ENCODE results near the gene SLCO3A1. TPM values are rescaled to one million over a fixed set of nuclear protein-coding genes. Genes with fewer than 3 reads are reported as not detected.

Gene SLCO3A1
- total RNA-seq (1 to 10 TPM; 1.6 to 2.4 TPM), polyA plus RNA-seq (1 to 10 TPM; 2.4 to 3.6 TPM)

DNA sequence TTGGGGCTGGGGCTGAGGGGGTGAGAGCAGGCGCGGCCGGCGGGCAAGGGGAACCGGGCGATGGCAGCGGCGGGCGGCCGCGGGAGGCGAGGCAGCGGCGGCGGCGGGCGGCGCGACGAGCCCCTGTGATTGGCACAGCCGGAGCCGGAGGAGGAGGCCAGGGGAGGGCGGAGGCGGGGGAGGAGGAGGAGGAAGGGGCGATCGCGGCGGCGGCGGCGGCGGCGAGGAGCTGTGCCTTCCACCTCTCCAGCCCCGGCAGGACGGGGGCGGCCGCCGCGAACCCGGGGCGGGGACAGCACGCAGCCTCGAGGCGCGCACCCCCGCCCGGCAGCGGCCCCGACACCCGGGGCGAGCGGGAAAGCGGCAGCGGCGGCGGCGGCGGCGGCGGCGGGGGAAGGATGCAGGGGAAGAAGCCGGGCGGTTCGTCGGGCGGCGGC is at the start of gene SLCO3A1:
TSS of gene SLCO3A1 (plus strand) at position 198 of the 437 bp plus-strand sequence.
- Histone ChIP-seq H3K9me3 (ENCODE audit: control insufficient read depth in 4 of 4, low read length in 3 of 4) (no peaks in the 10 kb centered on the region), H3K36me3 (ENCODE audit: control insufficient read depth in 4 of 4, insufficient read depth in 3 of 4, low read depth in 1 of 4, low read length in 3 of 4) (no peaks in the 10 kb centered on the region), H3K27ac (ENCODE audit: low read depth in 1 of 2, low read length in 2 of 2) (peak within 1 kb of the TSS; percentile 83 to 85), H3K4me1 (ENCODE audit: control insufficient read depth in 4 of 4, insufficient read depth in 4 of 4, low read length in 3 of 4) (peaks cover 0 to 23% (median 12%) of the 10 kb centered on the region in 4 donors), H3K27me3 (ENCODE audit: control insufficient read depth in 4 of 4, insufficient read depth in 4 of 4, low read length in 3 of 4) (peaks cover 0 to 2% (median 0%) of the 10 kb centered on the region in 4 donors), H3K4me3 (ENCODE audit: low read depth in 1 of 3, low read length in 3 of 3) (peak within 1 kb of the TSS; percentile 44 to 85 (median 72)), H3K9ac (ENCODE audit: low read depth in 1 of 2, low read length in 2 of 2) (peak within 1 kb of the TSS; percentile 25 to 75)
- no peak for TF ChIP-seq EGR1 (IDR thresholded peaks at IDR 0.05; ENCODE audit: low read depth in 2 of 2)
- TF ChIP-seq HNF4A (conservative IDR thresholded peaks at IDR 0.05): no peak
- TF ChIP-seq, protein P1, sequence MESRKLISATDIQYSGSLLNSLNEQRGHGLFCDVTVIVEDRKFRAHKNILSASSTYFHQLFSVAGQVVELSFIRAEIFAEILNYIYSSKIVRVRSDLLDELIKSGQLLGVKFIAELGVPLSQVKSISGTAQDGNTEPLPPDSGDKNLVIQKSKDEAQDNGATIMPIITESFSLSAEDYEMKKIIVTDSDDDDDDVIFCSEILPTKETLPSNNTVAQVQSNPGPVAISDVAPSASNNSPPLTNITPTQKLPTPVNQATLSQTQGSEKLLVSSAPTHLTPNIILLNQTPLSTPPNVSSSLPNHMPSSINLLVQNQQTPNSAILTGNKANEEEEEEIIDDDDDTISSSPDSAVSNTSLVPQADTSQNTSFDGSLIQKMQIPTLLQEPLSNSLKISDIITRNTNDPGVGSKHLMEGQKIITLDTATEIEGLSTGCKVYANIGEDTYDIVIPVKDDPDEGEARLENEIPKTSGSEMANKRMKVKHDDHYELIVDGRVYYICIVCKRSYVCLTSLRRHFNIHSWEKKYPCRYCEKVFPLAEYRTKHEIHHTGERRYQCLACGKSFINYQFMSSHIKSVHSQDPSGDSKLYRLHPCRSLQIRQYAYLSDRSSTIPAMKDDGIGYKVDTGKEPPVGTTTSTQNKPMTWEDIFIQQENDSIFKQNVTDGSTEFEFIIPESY (IDR thresholded peaks at IDR 0.05): no peak
- TF ChIP-seq NR2F2 (IDR thresholded peaks at IDR 0.05): no peak
- TF ChIP-seq, protein P2, sequence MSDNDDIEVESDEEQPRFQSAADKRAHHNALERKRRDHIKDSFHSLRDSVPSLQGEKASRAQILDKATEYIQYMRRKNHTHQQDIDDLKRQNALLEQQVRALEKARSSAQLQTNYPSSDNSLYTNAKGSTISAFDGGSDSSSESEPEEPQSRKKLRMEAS (IDR thresholded peaks at IDR 0.05): no peak
- no peak for TF ChIP-seq FOXA2 (IDR thresholded peaks at IDR 0.05)
- no peak for TF ChIP-seq SP1 (IDR thresholded peaks at IDR 0.05)
- TF ChIP-seq, protein P3, sequence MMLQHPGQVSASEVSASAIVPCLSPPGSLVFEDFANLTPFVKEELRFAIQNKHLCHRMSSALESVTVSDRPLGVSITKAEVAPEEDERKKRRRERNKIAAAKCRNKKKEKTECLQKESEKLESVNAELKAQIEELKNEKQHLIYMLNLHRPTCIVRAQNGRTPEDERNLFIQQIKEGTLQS (IDR thresholded peaks at IDR 0.05): no peak
- TF ChIP-seq, protein P4, sequence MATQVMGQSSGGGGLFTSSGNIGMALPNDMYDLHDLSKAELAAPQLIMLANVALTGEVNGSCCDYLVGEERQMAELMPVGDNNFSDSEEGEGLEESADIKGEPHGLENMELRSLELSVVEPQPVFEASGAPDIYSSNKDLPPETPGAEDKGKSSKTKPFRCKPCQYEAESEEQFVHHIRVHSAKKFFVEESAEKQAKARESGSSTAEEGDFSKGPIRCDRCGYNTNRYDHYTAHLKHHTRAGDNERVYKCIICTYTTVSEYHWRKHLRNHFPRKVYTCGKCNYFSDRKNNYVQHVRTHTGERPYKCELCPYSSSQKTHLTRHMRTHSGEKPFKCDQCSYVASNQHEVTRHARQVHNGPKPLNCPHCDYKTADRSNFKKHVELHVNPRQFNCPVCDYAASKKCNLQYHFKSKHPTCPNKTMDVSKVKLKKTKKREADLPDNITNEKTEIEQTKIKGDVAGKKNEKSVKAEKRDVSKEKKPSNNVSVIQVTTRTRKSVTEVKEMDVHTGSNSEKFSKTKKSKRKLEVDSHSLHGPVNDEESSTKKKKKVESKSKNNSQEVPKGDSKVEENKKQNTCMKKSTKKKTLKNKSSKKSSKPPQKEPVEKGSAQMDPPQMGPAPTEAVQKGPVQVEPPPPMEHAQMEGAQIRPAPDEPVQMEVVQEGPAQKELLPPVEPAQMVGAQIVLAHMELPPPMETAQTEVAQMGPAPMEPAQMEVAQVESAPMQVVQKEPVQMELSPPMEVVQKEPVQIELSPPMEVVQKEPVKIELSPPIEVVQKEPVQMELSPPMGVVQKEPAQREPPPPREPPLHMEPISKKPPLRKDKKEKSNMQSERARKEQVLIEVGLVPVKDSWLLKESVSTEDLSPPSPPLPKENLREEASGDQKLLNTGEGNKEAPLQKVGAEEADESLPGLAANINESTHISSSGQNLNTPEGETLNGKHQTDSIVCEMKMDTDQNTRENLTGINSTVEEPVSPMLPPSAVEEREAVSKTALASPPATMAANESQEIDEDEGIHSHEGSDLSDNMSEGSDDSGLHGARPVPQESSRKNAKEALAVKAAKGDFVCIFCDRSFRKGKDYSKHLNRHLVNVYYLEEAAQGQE (IDR thresholded peaks at IDR 0.05): no peak
- no peak for TF ChIP-seq JUND (IDR thresholded peaks at IDR 0.05)
- no peak for TF ChIP-seq TAF1 (conservative IDR thresholded peaks at IDR 0.05)
- no peak for TF ChIP-seq RAD21 (IDR thresholded peaks at IDR 0.05)
- TF ChIP-seq FOXA1 (IDR thresholded peaks at IDR 0.05): no peak
- 1% methylated on average over 67 of the region's 67 CpGs for WGBS
- DNase-seq (ENCODE audit: low spot score): peak; percentile 46

DNA sequence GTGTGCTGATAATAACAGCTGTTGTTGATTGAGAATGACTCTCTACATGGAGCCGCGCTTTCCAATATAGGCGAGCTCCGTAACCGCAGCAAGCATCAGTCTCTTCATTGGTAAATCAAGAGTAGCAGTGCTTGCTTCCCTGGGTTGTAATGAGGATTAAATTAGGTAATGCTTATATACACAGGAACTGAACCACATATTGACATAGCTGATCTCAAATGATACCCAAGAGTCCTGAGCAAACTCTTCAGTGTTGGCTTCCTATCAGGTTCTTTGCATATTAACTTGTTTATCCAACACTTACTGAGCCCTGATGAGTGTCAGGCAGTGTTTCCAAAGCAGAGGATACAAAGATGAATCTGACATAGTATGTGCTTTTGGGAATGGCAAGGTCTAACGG is 46.4 kb upstream of the SLCO3A1 start:
- H3K27me3 ChIP-seq (ENCODE audit: control insufficient read depth in 4 of 4, insufficient read depth in 4 of 4, low read length in 3 of 4): peaks cover 0 to 4% (median 0%) of the 10 kb centered on the region in 4 donors
- H3K4me3 ChIP-seq (ENCODE audit: low read depth in 1 of 3, low read length in 3 of 3): no peak overlapping the region
- H3K9me3 ChIP-seq (ENCODE audit: control insufficient read depth in 4 of 4, low read length in 3 of 4): no peaks in the 10 kb centered on the region
- no peaks in the 10 kb centered on the region for H3K4me1 ChIP-seq (ENCODE audit: control insufficient read depth in 4 of 4, insufficient read depth in 4 of 4, low read length in 3 of 4)
- no peak for DNase-seq (ENCODE audit: low spot score)
- no peak overlapping the region for H3K27ac ChIP-seq (ENCODE audit: low read depth in 1 of 2, low read length in 2 of 2)
- no peak overlapping the region for H3K9ac ChIP-seq (ENCODE audit: low read depth in 1 of 2, low read length in 2 of 2)
- WGBS: 76% methylated on average over 6 of the region's 6 CpGs
- no peaks in the 10 kb centered on the region for H3K36me3 ChIP-seq (ENCODE audit: control insufficient read depth in 4 of 4, insufficient read depth in 3 of 4, low read depth in 1 of 4, low read length in 3 of 4)
- TF ChIP-seq GABPA (IDR thresholded peaks at IDR 0.05 in 1 of 2, conservative IDR thresholded peaks at IDR 0.05 in 1 of 2) (no peak), NR2F2 (IDR thresholded peaks at IDR 0.05) (no peak), YY1 (IDR thresholded peaks at IDR 0.05) (no peak), HNF4G (IDR thresholded peaks at IDR 0.05) (no peak), RXRA (IDR thresholded peaks at IDR 0.05) (no peak), EGR1 (IDR thresholded peaks at IDR 0.05; ENCODE audit: low read depth in 2 of 2) (no peak), SP1 (IDR thresholded peaks at IDR 0.05) (no peak), FOXA1 (IDR thresholded peaks at IDR 0.05) (no peak)
- TF ChIP-seq, protein P3 (IDR thresholded peaks at IDR 0.05): no peak
- TF ChIP-seq, protein P4 (IDR thresholded peaks at IDR 0.05): no peak
- TF ChIP-seq, protein P1 (IDR thresholded peaks at IDR 0.05): no peak
- TF ChIP-seq, protein P2 (IDR thresholded peaks at IDR 0.05): no peak
